Stimulated activated CD8-positive, alpha-beta memory T cell treated with anti-CD3 and anti-CD28 coated beads, Interleukin-15, amount 100 ng/mL, for 4 hours (primary cell): ENCODE measurements around the gene MED12L.

Source experiments
- DNase-seq, 2 donors: peaks; one replicate each; pipeline ENCODE4 v3.0.0-alpha.2; 2020; ENCODE audit warnings: low read depth in 2 of 2

Gene MED12L

DNA sequence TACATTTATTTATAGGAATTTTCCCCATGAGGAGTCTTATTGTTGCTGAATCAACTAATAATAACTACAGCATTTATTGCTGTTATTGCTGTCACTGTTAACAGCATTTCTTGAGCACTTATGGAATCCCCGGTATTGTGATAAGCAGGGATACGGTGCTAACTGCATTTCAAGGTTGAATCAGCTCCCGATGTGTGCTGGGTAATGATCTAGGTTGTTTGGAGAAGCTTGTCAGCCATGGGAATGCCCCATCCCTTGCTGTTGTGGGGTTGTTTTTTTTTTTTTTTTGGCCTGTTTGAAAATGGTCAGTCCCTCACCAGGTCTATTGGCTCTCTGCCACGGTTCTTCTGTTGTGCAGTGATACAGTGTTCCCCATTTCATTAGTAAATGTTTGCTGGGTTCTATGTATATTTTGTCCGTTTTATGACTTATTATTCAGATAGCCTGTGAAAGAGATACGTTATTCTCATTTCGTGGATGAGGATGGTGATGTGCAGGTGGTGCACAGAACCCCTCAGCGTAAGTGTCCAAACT, 48.5 kb downstream of the MED12L start:
- DNase-seq = no peak

DNA sequence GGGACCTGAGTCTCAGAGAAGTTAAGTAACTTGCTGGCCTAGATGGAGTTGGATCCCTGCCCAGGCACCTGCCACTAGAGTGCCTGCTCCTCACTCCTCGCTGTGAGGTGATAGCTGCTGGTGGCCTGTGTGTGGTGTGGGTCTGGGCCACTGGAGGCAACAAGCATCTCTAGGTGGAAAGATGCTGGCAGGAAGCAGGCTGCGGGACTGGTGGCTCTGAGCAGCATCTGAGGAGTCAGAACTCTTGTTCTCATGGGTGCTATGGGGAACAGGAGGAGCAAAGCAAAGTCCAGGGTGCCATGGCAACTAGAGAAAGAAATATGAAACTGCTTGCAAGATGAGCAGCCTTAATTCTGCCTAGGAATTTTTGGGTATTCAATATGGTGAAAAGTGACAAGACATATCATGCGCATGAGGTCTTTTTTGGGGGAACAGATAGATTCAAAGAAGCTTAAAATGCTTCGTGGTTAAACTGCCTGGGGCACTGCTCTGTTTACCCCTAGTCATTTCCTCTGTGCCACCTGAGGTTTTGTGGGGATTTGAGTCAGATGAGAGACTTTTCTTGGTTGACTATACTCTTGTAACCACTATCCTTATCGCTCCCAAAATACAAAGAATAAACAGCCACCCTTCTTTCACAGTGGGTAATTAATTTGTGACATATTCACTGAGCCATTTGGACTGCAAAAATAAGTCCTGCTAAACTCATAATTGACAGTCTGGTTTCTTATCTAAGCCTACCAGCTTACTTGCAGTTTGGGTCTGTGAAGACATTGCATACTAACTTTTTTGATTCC, 50.3 kb downstream of the MED12L start:
- no peak for DNase-seq

DNA sequence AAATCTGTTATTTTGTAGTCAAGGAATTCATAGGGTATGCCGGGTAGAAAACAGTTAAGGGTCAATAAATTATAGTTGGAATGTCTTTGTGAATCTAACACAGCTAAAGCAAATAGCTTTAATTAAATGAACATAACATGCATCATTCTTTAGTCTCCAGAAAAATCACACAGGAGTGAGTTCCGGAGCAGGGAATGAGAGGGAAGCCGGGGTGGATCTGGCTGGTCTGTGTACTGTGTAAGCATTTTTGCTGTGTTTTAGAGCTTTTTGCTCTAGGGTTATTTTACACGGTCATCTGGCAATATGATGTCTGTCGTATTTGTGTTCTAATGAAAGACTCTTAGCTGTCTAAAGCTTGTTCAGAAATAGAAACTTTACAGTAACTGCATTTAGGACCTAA, 57.5 kb downstream of the MED12L start:
- DNase-seq = no peak

GRCh38 chr3:151144016-151144415, 58.6 kb downstream of the MED12L start:
- no peak for DNase-seq

- no peak for DNase-seq
Measured at GRCh38 chr3:151144760-151145159, 59.3 kb downstream of the MED12L start.

GRCh38 chr3:151145713-151146070, 60.2 kb downstream of the MED12L start:
- no peak for DNase-seq

GRCh38 chr3:151146071-151146730, 60.7 kb downstream of the MED12L start:
- DNase-seq = peak in 1 of 2 donors; percentile 13

- DNase-seq = no peak
Measured at GRCh38 chr3:151146731-151147091, 61.2 kb downstream of the MED12L start.

- DNase-seq = no peak
Measured at GRCh38 chr3:151147299-151147698, 61.8 kb downstream of the MED12L start.

DNA sequence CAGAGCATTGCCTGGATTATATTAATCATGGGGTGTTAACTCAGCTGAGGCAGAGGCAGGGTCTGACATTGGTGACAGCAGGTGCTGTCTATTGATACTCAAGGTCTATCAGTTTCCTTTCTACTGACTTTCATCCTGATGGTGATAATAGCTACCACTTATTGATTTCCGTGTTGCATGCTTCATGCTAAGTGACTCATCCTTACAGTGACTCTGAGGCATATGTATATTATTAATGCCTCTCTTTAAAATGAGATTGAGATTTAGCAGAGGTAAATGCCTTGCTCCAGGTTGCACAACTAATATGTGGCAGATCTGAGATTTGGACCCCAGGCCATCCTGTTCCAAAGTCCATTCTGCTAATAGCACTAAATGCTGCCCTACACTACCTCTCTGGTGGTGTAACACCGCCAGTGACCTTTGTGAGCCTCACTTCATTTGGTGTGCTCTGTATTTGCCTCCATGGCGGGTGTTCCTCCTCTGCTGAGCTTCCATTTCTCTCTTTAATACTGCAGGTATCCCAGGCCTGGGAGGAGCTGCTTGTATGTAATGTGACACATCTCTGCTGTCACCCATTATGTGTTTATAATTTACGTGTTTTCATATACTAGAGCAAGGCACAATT, 67.1 kb downstream of the MED12L start:
- no peak for DNase-seq

DNA sequence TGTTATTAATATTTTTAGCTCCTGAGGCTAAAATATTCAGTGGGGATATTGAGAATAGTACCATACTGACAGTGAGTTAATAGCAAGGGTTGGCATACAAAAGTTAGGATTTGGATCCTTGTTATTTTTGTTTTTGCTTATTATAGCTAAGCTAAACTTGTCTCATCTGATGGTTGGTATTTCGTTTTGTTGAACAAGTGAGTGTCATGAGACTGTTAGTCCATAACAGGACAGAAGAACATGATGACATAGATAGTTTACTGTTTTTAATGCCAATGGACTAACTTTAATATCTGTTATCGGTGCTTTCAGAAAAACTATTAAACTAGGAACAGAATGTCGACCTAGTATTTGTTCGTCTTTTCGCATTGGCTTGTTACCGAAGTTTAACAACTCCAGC, 69.1 kb downstream of the MED12L start:
- no peak for DNase-seq

DNA sequence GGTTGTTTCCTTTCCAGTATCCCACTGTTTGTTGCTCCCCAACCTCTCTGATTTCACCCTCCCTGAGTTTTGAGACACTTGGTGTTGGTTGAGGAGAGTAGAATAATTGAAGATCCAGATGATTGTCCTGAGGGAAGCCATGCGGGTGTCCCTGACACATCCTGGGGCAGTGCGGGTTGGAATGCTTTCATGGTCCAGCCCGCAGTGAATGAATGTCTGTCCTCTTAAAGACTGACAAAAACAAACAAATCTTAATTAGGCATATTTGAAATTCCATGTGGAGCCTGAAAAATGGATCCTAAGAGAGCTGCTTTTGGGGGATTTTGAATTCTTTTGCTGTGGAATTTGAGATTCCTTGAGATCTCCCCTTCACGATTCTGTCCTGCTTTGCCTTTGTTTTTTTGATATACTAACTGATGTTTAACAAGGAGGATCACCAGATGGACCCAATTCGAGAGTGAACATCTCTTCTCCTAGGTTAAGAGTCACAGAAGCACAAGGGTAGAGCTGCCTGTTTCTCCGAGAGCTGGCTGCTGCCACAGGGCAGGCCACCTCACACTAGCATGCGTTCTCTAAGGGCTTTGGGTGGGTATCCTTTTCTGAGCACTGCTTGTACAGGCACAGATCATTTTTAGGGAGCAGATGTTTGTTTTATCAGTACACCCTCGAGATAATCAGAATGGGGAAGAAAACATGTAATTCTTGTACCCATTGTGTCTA, 70.1 kb downstream of the MED12L start:
- DNase-seq = no peak

DNA sequence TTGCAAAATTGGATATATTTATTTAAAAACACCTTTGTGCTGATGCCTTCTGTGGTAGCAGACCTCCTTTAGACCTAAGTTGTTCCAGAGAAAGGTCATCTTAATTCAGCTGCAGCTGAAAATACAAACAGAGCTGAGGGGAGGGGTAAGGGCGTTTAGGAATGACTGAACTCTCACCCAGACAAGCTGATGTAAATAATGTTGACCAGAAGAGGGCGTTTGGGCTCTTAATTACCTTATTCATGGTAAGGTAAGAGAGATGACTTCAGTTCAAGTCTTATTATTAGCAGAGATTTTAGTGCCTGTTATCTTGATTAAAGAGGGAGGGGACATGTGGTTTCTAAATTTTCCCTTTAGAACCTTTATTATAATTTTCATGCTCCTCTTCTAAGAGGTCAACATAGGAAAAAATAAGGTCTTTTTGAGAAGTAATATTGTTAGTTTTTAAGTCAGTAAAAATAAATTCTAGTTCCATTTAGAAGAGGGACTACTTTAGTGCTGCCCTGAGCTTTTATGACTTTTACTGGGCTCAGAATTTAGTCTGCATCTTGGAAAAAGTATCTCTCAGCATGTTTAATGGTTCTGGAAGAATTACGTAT, 71.3 kb downstream of the MED12L start:
- no peak for DNase-seq

GRCh38 chr3:151159806-151160205, 74.3 kb downstream of the MED12L start:
- DNase-seq = no peak

- DNase-seq = no peak
Measured at GRCh38 chr3:151165226-151165625, 79.8 kb downstream of the MED12L start.

GRCh38 chr3:151166161-151166560, 80.7 kb downstream of the MED12L start:
- no peak for DNase-seq

GRCh38 chr3:151168269-151169094, 83.0 kb downstream of the MED12L start:
- peak; percentile 51 to 65 for DNase-seq

- no peak for DNase-seq
Measured at GRCh38 chr3:151169262-151169947, 83.9 kb downstream of the MED12L start.

GRCh38 chr3:151169948-151170679, 84.7 kb downstream of the MED12L start:
- peak in 1 of 2 donors; percentile 11 for DNase-seq
